ENCODE results near the gene BMF. TPM values are rescaled to one million over a fixed set of nuclear protein-coding genes. Genes with fewer than 3 reads are reported as not detected.

BMF gene
- total and polyA plus RNA-seq, 2 experiments from 2014 or later, result 0.40 to 1.1 TPM

DNA sequence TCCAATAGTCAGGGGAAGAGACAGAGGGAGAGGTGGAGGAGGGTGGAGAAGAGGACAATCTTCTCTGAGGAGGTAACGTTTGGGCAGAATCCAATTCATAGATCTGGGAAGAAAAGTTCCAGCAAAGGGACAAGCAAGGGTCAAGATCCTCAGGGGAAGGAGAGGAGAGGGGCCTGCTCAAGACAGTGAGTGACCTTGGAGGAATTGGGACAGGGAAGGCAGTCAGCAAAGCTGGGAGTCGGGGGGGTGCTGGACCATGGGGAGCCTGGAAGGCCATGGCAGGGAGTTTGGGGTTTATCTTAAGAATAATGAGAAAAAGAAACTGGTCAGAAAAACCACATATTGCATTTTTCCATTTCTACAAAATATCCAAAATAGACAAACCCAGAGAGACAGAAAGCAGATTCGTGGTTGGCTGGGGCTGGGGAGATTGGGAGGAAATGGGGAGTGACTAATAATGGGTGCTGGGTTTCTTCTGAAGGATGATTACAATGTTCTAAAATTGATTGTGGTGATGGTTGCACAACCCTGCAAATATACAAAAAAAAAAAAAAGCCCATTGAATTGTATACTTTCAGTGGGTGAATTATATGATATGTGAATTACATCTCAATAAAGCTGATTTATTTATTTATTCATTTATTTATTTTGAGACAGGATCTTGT lies 50.1 kb downstream of the BMF start:
- H3K4me1 ChIP-seq (ENCODE audit: insufficient read depth), result peaks cover 36% of the 10 kb centered on the region
- in situ Hi-C loops (cut with MboI), result no loop called here
- no peaks in the 10 kb centered on the region for H3K36me3 ChIP-seq (ENCODE audit: low read depth)
- no peaks in the 10 kb centered on the region for H3K9me2 ChIP-seq (ENCODE audit: insufficient read depth)
- no peaks in the 10 kb centered on the region for H3K27me3 ChIP-seq (replicated peaks; ENCODE audit: insufficient read depth)
- H3F3A ChIP-seq (ENCODE audit: insufficient read depth), result 0 out of 2 replicates have a peak, but pooled peaks cover under 1% of the 10 kb centered on the region
- DNase-seq, result peak; percentile 63
- TF ChIP-seq EZH2phosphoT487 (IDR thresholded peaks at IDR 0.05; ENCODE audit: insufficient read depth, low read depth) (no peak), EZH2 (IDR thresholded peaks at IDR 0.05; ENCODE audit: insufficient read depth, poor library complexity, severe bottlenecking) (no peak)
- no peaks in the 10 kb centered on the region for H3K79me2 ChIP-seq (ENCODE audit: insufficient read depth)
- H3K4me3 ChIP-seq, result no peak overlapping the region
- 72 to 75% methylated on average over 3 of the region's 3 CpGs for WGBS, 2 experiments (ENCODE audit: low coverage in 1 of 2, low lambda C conversion rate in 2 of 2, missing lambda C conversion rate in 2 of 2)
- H3K9ac ChIP-seq, result no peak overlapping the region
- H3K9me3 ChIP-seq (ENCODE audit: low read depth), result no peaks in the 10 kb centered on the region
- no peak overlapping the region for H3K27ac ChIP-seq
- peak overlapping the region; percentile 24; the same call in 1 of the 2 replicates for H2AFZ ChIP-seq
- H3K4me2 ChIP-seq (ENCODE audit: unreplicated experiment), result no peak overlapping the region
- H4K20me1 ChIP-seq (ENCODE audit: insufficient read depth), result no peaks in the 10 kb centered on the region

DNA sequence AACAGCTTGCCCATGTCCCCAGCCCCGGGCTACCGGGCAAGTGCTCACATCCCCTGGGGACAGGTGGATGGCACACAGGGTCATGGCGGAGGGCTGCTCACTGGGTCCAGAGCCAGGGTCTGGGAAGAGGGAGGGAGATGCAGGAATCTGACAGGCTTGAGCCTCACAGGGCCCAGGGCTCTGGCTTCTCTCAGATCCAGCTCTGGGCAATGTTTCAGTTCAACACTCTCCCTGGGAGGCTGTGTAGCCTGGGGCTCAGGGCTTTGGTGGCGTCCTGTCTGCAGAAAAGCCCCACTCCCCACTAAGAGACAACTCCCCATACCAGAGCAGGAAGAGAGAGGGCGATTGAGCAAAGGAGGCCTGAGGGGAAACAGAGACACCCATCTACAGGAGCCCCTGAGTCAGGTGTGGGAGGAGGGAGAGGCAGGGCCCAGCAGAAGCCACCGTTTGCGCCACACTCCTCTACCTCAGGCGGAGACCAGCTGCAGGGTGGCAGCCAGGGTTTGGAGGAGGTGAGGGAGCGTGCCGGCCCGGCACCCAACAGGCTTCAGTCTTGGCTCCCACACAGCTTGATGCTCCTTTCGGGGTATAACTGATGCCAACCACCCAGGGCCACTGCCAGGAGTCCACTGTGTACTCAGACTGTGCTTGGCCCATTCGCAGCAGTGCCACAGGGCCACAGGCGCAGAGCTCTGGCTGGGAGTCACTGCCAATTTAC lies 52.9 kb downstream of the BMF start:
- Histone ChIP-seq H3K4me1 (ENCODE audit: insufficient read depth) (peaks cover 28% of the 10 kb centered on the region), H3K27ac (no peak overlapping the region), H3K4me2 (ENCODE audit: unreplicated experiment) (no peak overlapping the region), H3K9me2 (ENCODE audit: insufficient read depth) (no peaks in the 10 kb centered on the region), H3K9me3 (ENCODE audit: low read depth) (no peaks in the 10 kb centered on the region), H4K20me1 (ENCODE audit: insufficient read depth) (no peaks in the 10 kb centered on the region), H3K4me3 (no peak overlapping the region), H3F3A (ENCODE audit: insufficient read depth) (no peaks in the 10 kb centered on the region), H3K9ac (no peak overlapping the region), H2AFZ (no peak overlapping the region), H3K36me3 (ENCODE audit: low read depth) (no peaks in the 10 kb centered on the region), H3K79me2 (ENCODE audit: insufficient read depth) (no peaks in the 10 kb centered on the region), H3K27me3 (replicated peaks; ENCODE audit: insufficient read depth) (no peaks in the 10 kb centered on the region)
- WGBS, 2 experiments (ENCODE audit: low coverage in 1 of 2, low lambda C conversion rate in 2 of 2, missing lambda C conversion rate in 2 of 2), result 88 to 89% methylated on average over 14 of the region's 14 CpGs
- DNase-seq, result no peak
- in situ Hi-C loops (cut with MboI), result no loop called here
- TF ChIP-seq EZH2phosphoT487 (IDR thresholded peaks at IDR 0.05; ENCODE audit: insufficient read depth, low read depth), result no peak
- no peak for TF ChIP-seq EZH2 (IDR thresholded peaks at IDR 0.05; ENCODE audit: insufficient read depth, poor library complexity, severe bottlenecking)

DNA sequence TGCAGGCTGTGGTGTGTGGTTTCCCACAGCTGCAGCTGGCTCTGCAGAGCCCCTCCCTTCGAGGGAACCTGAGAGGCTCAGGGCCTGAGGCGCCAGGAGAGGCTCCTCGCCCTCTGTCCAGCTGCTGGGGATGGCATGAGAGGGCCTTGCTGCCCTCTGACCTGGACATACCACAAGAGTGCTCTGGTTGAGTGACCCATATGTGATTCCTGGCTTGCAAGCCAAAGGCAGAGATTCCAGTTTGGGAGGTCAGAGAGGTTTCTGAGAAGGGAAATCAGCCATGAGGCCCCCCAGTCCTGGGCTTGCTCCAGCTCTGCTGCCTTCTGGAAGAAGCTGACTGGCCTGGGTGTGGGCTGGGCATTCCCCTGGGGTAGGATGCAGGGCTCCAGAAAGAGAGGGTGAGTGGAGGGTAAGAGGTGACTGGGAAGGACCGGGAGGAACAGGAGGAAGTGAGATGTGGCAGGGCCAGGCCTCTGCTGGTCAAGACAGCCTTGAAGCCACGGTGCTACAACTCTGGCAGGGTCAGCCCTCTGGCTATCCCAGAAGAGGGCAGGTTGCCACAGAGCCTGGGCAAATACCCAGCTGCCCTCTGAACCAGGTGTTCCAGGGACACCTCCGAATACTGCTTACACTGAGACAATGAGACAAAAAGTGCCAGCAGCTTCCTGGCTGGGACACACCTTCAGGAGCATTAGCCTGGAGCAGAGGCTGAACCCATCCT lies 53.7 kb downstream of the BMF start:
- Histone ChIP-seq H3K9me3 (ENCODE audit: low read depth) (no peaks in the 10 kb centered on the region), H3K79me2 (ENCODE audit: insufficient read depth) (no peaks in the 10 kb centered on the region), H2AFZ (no peak overlapping the region), H3K27ac (no peak overlapping the region), H3K4me2 (ENCODE audit: unreplicated experiment) (no peak overlapping the region), H4K20me1 (ENCODE audit: insufficient read depth) (no peaks in the 10 kb centered on the region), H3K27me3 (replicated peaks; ENCODE audit: insufficient read depth) (no peaks in the 10 kb centered on the region), H3K9ac (no peak overlapping the region), H3K4me3 (no peak overlapping the region), H3K4me1 (ENCODE audit: insufficient read depth) (peaks cover 28% of the 10 kb centered on the region), H3F3A (ENCODE audit: insufficient read depth) (no peaks in the 10 kb centered on the region), H3K36me3 (ENCODE audit: low read depth) (no peaks in the 10 kb centered on the region), H3K9me2 (ENCODE audit: insufficient read depth) (no peaks in the 10 kb centered on the region)
- WGBS, 2 experiments (ENCODE audit: low coverage in 1 of 2, low lambda C conversion rate in 2 of 2, missing lambda C conversion rate in 2 of 2), result 90 to 95% methylated on average over 6 of the region's 6 CpGs
- in situ Hi-C loops (cut with MboI), result no loop called here
- peak; percentile 31 for DNase-seq
- no peak for TF ChIP-seq EZH2phosphoT487 (IDR thresholded peaks at IDR 0.05; ENCODE audit: insufficient read depth, low read depth)
- TF ChIP-seq EZH2 (IDR thresholded peaks at IDR 0.05; ENCODE audit: insufficient read depth, poor library complexity, severe bottlenecking), result no peak

DNA sequence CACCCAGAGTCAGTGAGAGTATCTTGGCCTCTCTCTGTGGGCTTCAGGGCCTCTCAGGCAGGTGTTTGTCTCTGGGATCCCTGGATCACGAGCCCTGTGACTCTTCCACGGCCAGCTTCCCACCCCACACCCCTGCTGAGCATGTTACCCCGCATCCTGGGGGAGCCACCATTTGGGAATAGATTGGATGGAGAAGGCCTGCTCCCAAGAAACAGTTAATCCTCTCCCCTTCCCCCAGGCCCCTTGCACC lies 54.1 kb downstream of the BMF start:
- Histone ChIP-seq H2AFZ (no peak overlapping the region), H3K27ac (no peak overlapping the region)
- TF ChIP-seq EZH2 (IDR thresholded peaks at IDR 0.05; ENCODE audit: insufficient read depth, poor library complexity, severe bottlenecking) (no peak), EZH2phosphoT487 (IDR thresholded peaks at IDR 0.05; ENCODE audit: insufficient read depth, low read depth) (no peak)

More for the DNA sequence above, 54.1 kb downstream of the BMF start:
- H3K79me2 ChIP-seq (ENCODE audit: insufficient read depth), result no peaks in the 10 kb centered on the region
- WGBS, 2 experiments (ENCODE audit: low coverage in 1 of 2, low lambda C conversion rate in 2 of 2, missing lambda C conversion rate in 2 of 2), result 78 to 86% methylated on average over 3 of the region's 3 CpGs
- H3K9me3 ChIP-seq (ENCODE audit: low read depth), result no peaks in the 10 kb centered on the region
- no peak overlapping the region for H3K9ac ChIP-seq
- DNase-seq, result no peak
- H3K9me2 ChIP-seq (ENCODE audit: insufficient read depth), result no peaks in the 10 kb centered on the region
- H3K36me3 ChIP-seq (ENCODE audit: low read depth), result no peaks in the 10 kb centered on the region
- no peak overlapping the region for H3K4me2 ChIP-seq (ENCODE audit: unreplicated experiment)
- H4K20me1 ChIP-seq (ENCODE audit: insufficient read depth), result no peaks in the 10 kb centered on the region
- no peaks in the 10 kb centered on the region for H3F3A ChIP-seq (ENCODE audit: insufficient read depth)
- H3K27me3 ChIP-seq (replicated peaks; ENCODE audit: insufficient read depth), result no peaks in the 10 kb centered on the region
- in situ Hi-C loops (cut with MboI), result no loop called here
- H3K4me1 ChIP-seq (ENCODE audit: insufficient read depth), result peaks cover 28% of the 10 kb centered on the region
- no peak overlapping the region for H3K4me3 ChIP-seq
